ENCODE data around the gene MGST2.

The MGST2 gene

DNA sequence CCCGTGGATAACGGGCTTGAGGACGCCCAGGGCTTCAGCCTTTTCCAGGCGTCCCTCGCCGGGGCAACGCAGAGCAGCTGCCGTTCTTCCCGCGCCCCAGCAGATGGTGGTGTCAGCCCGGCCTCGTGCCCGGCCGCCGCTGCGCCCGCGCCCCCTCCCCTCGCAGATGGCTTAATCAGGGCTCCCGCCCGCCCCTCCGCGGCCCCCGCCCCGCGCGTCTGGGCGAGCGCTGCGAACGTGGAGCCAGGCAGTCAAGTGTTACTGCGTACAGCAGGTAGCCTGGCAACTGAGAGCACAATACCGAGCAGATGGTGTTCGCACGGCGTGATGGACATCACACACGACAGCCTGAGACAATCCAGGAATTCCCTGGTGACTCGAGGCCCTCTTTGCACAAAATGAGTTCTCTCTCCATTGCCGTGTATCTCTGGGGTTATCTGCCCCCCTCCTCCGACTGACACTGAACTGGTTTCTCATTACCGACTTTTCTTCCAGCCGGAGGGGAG lies 69.3 kb downstream of the MGST2 start:
- Histone ChIP-seq H3K36me3 (ENCODE audit: control insufficient read depth in 5 of 5, insufficient read depth in 5 of 5, low read length in 5 of 5) (peaks cover 0 to 6% (median 0%) of the 10 kb centered on the region in 5 donors), H3K9ac (ENCODE audit: low read length in 5 of 5) (peak overlapping the region; percentile 78 to 94 (median 87)), H3K4me3 (ENCODE audit: low read depth in 1 of 5, low read length in 5 of 5) (peak overlapping the region; percentile 77 to 91 (median 84)), H3K27ac (ENCODE audit: low read depth, low read length) (peak overlapping the region; percentile 98), H3K27me3 (ENCODE audit: control insufficient read depth in 5 of 5, insufficient read depth in 4 of 5, low read length in 5 of 5) (no peaks in the 10 kb centered on the region), H3K4me1 (ENCODE audit: control insufficient read depth in 5 of 5, insufficient read depth in 5 of 5, low read length in 5 of 5) (peaks cover 5 to 47% (median 40%) of the 10 kb centered on the region in 5 donors), H3K9me3 (ENCODE audit: control insufficient read depth in 5 of 5, low read length in 5 of 5) (no peaks in the 10 kb centered on the region)

- Histone ChIP-seq H3K9me3 (ENCODE audit: control insufficient read depth in 5 of 5, low read length in 5 of 5) (no peaks in the 10 kb centered on the region), H3K4me3 (ENCODE audit: low read depth in 1 of 5, low read length in 5 of 5) (peak overlapping the region; percentile 77 to 91 (median 84)), H3K9ac (ENCODE audit: low read length in 5 of 5) (peak overlapping the region in 4 of 5 donors; percentile 67 to 90 (median 80)), H3K36me3 (ENCODE audit: control insufficient read depth in 5 of 5, insufficient read depth in 5 of 5, low read length in 5 of 5) (peaks cover 0 to 1% (median 0%) of the 10 kb centered on the region in 5 donors), H3K27me3 (ENCODE audit: control insufficient read depth in 5 of 5, insufficient read depth in 4 of 5, low read length in 5 of 5) (no peaks in the 10 kb centered on the region), H3K4me1 (ENCODE audit: control insufficient read depth in 5 of 5, insufficient read depth in 5 of 5, low read length in 5 of 5) (peaks cover 6 to 54% (median 47%) of the 10 kb centered on the region in 5 donors), H3K27ac (ENCODE audit: low read depth, low read length) (peak overlapping the region; percentile 98)
These were observed 70.0 kb downstream of the MGST2 start for GRCh38 chr4:139735381-139736273.

GRCh38 chr4:139736274-139736660 lies 70.6 kb downstream of the MGST2 start:
- Histone ChIP-seq H3K4me3 (ENCODE audit: low read depth in 1 of 5, low read length in 5 of 5) (peak overlapping the region in 1 of 5 donors; percentile 84), H3K27me3 (ENCODE audit: control insufficient read depth in 5 of 5, insufficient read depth in 4 of 5, low read length in 5 of 5) (no peaks in the 10 kb centered on the region), H3K27ac (ENCODE audit: low read depth, low read length) (peak overlapping the region; percentile 98), H3K9me3 (ENCODE audit: control insufficient read depth in 5 of 5, low read length in 5 of 5) (no peaks in the 10 kb centered on the region), H3K4me1 (ENCODE audit: control insufficient read depth in 5 of 5, insufficient read depth in 5 of 5, low read length in 5 of 5) (peaks cover 12 to 60% (median 52%) of the 10 kb centered on the region in 5 donors), H3K9ac (ENCODE audit: low read length in 5 of 5) (peak overlapping the region in 2 of 5 donors; percentile 50 to 58), H3K36me3 (ENCODE audit: control insufficient read depth in 5 of 5, insufficient read depth in 5 of 5, low read length in 5 of 5) (no peaks in the 10 kb centered on the region)

DNA sequence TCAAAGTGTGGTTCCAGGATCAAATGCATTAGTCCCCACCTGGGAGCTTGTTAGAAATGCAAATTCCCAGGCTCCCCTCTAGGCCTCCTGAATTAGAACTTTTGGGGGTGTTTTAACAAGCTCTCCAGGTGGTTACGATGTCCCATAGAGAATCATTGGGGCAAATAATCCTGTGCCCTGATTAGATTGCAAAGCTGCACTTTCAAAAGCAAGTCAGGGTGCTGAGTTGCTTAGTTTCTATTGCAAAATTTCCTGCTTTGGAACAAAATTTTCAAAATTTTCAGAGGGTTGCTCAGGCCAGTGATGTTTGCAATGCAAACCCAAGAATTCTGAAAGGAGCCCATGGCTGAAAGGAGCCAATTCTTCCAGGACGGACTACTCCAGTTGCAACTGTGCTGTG lies 71.0 kb downstream of the MGST2 start:
- H3K9ac ChIP-seq (ENCODE audit: low read length in 5 of 5): peak overlapping the region in 1 of 5 donors; percentile 50
- H3K4me1 ChIP-seq (ENCODE audit: control insufficient read depth in 5 of 5, insufficient read depth in 5 of 5, low read length in 5 of 5): peaks cover 12 to 62% (median 52%) of the 10 kb centered on the region in 5 donors
- H3K9me3 ChIP-seq (ENCODE audit: control insufficient read depth in 5 of 5, low read length in 5 of 5): no peaks in the 10 kb centered on the region
- peak overlapping the region; percentile 98 for H3K27ac ChIP-seq (ENCODE audit: low read depth, low read length)
- H3K36me3 ChIP-seq (ENCODE audit: control insufficient read depth in 5 of 5, insufficient read depth in 5 of 5, low read length in 5 of 5): no peaks in the 10 kb centered on the region
- H3K27me3 ChIP-seq (ENCODE audit: control insufficient read depth in 5 of 5, insufficient read depth in 4 of 5, low read length in 5 of 5): no peaks in the 10 kb centered on the region
- H3K4me3 ChIP-seq (ENCODE audit: low read depth in 1 of 5, low read length in 5 of 5): no peak overlapping the region

DNA sequence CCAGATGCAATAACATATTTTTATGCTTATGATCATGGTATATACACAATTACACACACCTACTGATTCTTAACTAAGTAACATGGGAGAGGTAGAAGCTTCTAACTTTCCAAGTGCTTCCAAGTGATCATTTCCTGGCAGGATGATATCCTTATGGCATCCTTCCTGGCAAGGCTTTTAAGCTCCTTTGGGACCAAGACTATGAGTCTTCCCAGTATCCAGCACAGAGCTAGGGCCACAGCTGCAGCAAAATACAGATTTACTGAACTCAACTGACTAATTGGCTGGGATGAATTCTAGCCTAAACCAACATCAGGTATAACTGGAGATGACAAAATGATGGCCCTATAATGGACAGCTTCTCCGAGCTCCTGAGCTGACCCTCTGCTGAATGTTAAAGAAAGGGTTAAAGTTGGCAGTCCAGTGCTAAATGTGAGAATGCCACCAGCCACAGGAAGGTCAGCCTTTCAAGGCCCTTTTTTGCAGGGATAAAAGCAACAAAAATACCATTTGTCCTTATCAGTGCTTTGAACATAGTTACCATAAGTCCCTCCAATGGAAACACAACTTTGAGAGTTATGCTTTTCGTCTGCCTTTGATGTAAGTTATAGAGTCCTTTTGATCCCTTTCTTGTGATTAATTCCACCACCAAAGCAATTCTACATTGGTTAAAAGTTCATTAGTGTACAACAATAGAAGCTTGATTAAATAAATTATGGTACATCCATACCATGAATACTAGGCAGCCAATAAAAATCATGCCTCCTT lies 73.4 kb downstream of the MGST2 start:
- H3K9ac ChIP-seq (ENCODE audit: low read length in 5 of 5): peak overlapping the region in 1 of 5 donors; percentile 33
- no peaks in the 10 kb centered on the region for H3K27me3 ChIP-seq (ENCODE audit: control insufficient read depth in 5 of 5, insufficient read depth in 4 of 5, low read length in 5 of 5)
- no peaks in the 10 kb centered on the region for H3K36me3 ChIP-seq (ENCODE audit: control insufficient read depth in 5 of 5, insufficient read depth in 5 of 5, low read length in 5 of 5)
- H3K27ac ChIP-seq (ENCODE audit: low read depth, low read length): peak overlapping the region; percentile 78
- peaks cover 11 to 60% (median 48%) of the 10 kb centered on the region in 5 donors for H3K4me1 ChIP-seq (ENCODE audit: control insufficient read depth in 5 of 5, insufficient read depth in 5 of 5, low read length in 5 of 5)
- H3K9me3 ChIP-seq (ENCODE audit: control insufficient read depth in 5 of 5, low read length in 5 of 5): no peaks in the 10 kb centered on the region
- no peak overlapping the region for H3K4me3 ChIP-seq (ENCODE audit: low read depth in 1 of 5, low read length in 5 of 5)

DNA sequence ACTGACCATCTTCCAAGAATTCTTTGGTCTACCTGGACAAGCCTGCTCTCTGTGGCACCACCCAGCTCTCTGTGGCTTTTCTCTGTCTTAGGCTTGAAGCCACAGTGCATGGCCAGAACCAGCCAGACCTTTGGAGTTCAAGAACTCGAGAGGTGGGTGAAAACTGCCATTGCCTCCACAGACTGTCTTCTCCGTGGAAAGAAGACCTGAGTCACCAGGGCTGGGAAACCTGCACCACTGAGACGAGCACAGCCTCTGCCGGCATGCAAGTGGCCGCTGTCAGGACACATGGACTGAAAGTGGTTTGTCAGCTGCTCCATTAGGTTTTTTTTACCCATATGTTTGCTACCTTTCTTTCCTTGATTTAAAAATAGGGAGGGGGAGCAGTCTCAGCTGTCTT lies 74.5 kb downstream of the MGST2 start:
- H3K27ac ChIP-seq (ENCODE audit: low read depth, low read length): peak overlapping the region; percentile 64
- H3K36me3 ChIP-seq (ENCODE audit: control insufficient read depth in 5 of 5, insufficient read depth in 5 of 5, low read length in 5 of 5): no peaks in the 10 kb centered on the region
- H3K9me3 ChIP-seq (ENCODE audit: control insufficient read depth in 5 of 5, low read length in 5 of 5): no peaks in the 10 kb centered on the region
- no peaks in the 10 kb centered on the region for H3K27me3 ChIP-seq (ENCODE audit: control insufficient read depth in 5 of 5, insufficient read depth in 4 of 5, low read length in 5 of 5)
- H3K4me3 ChIP-seq (ENCODE audit: low read depth in 1 of 5, low read length in 5 of 5): peak overlapping the region in 2 of 5 donors; percentile 47 to 49
- H3K9ac ChIP-seq (ENCODE audit: low read length in 5 of 5): peak overlapping the region in 3 of 5 donors; percentile 26 to 49 (median 40)
- peaks cover 9 to 51% (median 45%) of the 10 kb centered on the region in 5 donors for H3K4me1 ChIP-seq (ENCODE audit: control insufficient read depth in 5 of 5, insufficient read depth in 5 of 5, low read length in 5 of 5)

DNA sequence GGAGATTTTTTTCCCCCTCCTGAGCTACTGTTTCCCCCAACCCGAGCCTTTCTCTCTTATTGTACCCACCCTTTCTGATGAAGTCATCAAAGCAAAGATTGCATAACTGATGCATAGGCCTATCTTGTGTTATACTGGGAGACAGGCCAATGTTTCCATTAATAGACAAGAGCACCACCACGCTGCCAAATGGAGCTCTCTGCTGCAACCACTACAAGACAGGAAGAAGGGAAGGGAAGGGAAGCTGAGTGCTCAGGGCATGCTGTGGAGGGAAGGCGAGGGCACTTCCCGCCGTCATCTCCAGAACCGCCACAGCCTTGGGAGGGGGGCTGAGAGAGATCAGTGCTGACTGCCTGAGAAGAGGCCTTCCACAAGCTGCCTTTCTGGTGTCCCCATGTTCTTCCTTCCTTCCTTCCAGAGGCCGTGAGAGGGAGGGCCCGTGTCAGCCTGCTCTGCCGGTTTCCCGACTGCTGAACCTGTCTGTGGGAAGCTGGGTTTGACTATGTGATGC lies 75.0 kb downstream of the MGST2 start:
- no peaks in the 10 kb centered on the region for H3K9me3 ChIP-seq (ENCODE audit: control insufficient read depth in 5 of 5, low read length in 5 of 5)
- H3K4me1 ChIP-seq (ENCODE audit: control insufficient read depth in 5 of 5, insufficient read depth in 5 of 5, low read length in 5 of 5): peaks cover 9 to 47% (median 40%) of the 10 kb centered on the region in 5 donors
- no peaks in the 10 kb centered on the region for H3K36me3 ChIP-seq (ENCODE audit: control insufficient read depth in 5 of 5, insufficient read depth in 5 of 5, low read length in 5 of 5)
- H3K9ac ChIP-seq (ENCODE audit: low read length in 5 of 5): peak overlapping the region; percentile 40 to 60 (median 49)
- no peaks in the 10 kb centered on the region for H3K27me3 ChIP-seq (ENCODE audit: control insufficient read depth in 5 of 5, insufficient read depth in 4 of 5, low read length in 5 of 5)
- peak overlapping the region in 4 of 5 donors; percentile 19 to 49 (median 36) for H3K4me3 ChIP-seq (ENCODE audit: low read depth in 1 of 5, low read length in 5 of 5)
- H3K27ac ChIP-seq (ENCODE audit: low read depth, low read length): peak overlapping the region; percentile 64

GRCh38 chr4:139743027-139743426 lies 77.4 kb downstream of the MGST2 start:
- peaks cover 9 to 36% (median 28%) of the 10 kb centered on the region in 5 donors for H3K4me1 ChIP-seq (ENCODE audit: control insufficient read depth in 5 of 5, insufficient read depth in 5 of 5, low read length in 5 of 5)
- no peak overlapping the region for H3K27ac ChIP-seq (ENCODE audit: low read depth, low read length)
- no peak overlapping the region for H3K4me3 ChIP-seq (ENCODE audit: low read depth in 1 of 5, low read length in 5 of 5)
- no peaks in the 10 kb centered on the region for H3K27me3 ChIP-seq (ENCODE audit: control insufficient read depth in 5 of 5, insufficient read depth in 4 of 5, low read length in 5 of 5)
- no peak overlapping the region for H3K9ac ChIP-seq (ENCODE audit: low read length in 5 of 5)
- H3K36me3 ChIP-seq (ENCODE audit: control insufficient read depth in 5 of 5, insufficient read depth in 5 of 5, low read length in 5 of 5): no peaks in the 10 kb centered on the region
- no peaks in the 10 kb centered on the region for H3K9me3 ChIP-seq (ENCODE audit: control insufficient read depth in 5 of 5, low read length in 5 of 5)

DNA sequence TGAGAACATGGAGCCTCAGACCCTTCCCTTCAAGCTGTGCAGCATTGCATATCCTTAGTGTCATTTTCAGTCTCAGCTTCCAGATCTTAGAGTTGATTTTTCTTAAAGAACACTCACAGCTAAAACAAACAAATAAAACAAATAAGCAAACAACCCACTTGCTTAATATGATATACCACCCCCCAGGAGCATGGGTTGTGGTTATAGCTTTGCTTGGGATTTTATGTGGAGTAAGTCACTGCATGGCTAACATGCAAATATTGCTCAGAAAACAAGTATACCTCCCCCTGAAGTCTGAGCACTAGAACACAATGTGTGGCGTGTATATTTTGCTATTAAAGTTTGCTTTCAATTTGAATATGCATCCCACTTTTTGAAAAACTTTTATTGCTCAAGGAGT lies 78.6 kb downstream of the MGST2 start:
- Histone ChIP-seq H3K4me3 (ENCODE audit: low read depth in 1 of 5, low read length in 5 of 5) (no peak overlapping the region), H3K9ac (ENCODE audit: low read length in 5 of 5) (no peak overlapping the region), H3K27me3 (ENCODE audit: control insufficient read depth in 5 of 5, insufficient read depth in 4 of 5, low read length in 5 of 5) (no peaks in the 10 kb centered on the region), H3K27ac (ENCODE audit: low read depth, low read length) (no peak overlapping the region), H3K4me1 (ENCODE audit: control insufficient read depth in 5 of 5, insufficient read depth in 5 of 5, low read length in 5 of 5) (peaks cover 7 to 33% (median 22%) of the 10 kb centered on the region in 5 donors), H3K36me3 (ENCODE audit: control insufficient read depth in 5 of 5, insufficient read depth in 5 of 5, low read length in 5 of 5) (no peaks in the 10 kb centered on the region), H3K9me3 (ENCODE audit: control insufficient read depth in 5 of 5, low read length in 5 of 5) (no peaks in the 10 kb centered on the region)

All from subcutaneous abdominal adipose tissue (tissue), 5 donors.